K562 (cell line): ENCODE measurements around the gene PDRG1. TPM values are rescaled to one million over a fixed set of nuclear protein-coding genes. Genes with fewer than 3 reads are reported as not detected.
"Not testable (repeated sequence)": the region's sequence is repeated elsewhere in the genome, so short reads cannot be mapped to it uniquely, and the experiment has no call there.

Experiments
- ATF1 ChIP-seq, 2 experiments: fragments of 450-650 bp in 1 of 2; IDR thresholded peaks; 2 replicates each; pipeline ENCODE4 v1.6.1; 2016; ENCODE audit warnings: missing compliant biosample characterization in 1 of 2, missing genetic modification characterization in 1 of 2
- ATF7 ChIP-seq: fragments of 450-650 bp; IDR thresholded peaks from 2 replicates; pipeline ENCODE4 v1.7.1; 2014; ENCODE audit warnings: mild to moderate bottlenecking, moderate library complexity
- CC2D1A ChIP-seq: fragments of 450-650 bp; IDR thresholded peaks from 2 replicates; pipeline ENCODE4 v1.6.1; 2017; ENCODE audit warnings: mild to moderate bottlenecking
- CTBP1 ChIP-seq: fragments of 450-650 bp; IDR thresholded peaks from 2 replicates; pipeline ENCODE4 v1.6.1; 2016; ENCODE audit warnings: borderline replicate concordance
- EP300 ChIP-seq: IDR thresholded peaks from 2 replicates; pipeline ENCODE4 v1.6.1; 2012; ENCODE audit warnings: low read length, improper control_type of control experiment
- LEF1 ChIP-seq: fragments of 450-650 bp; IDR thresholded peaks from 2 replicates; pipeline ENCODE4 v1.6.1; 2016; ENCODE audit warnings: mild to moderate bottlenecking
- MTA1 ChIP-seq: fragments of 450-650 bp; IDR thresholded peaks from 2 replicates; pipeline ENCODE4 v1.6.1; 2017; ENCODE audit warnings: borderline replicate concordance
- MTA3 ChIP-seq: fragments of 450-650 bp; formaldehyde crosslinking; IDR thresholded peaks from 2 replicates; pipeline ENCODE4 v1.6.1; 2017; ENCODE audit warnings: mild to moderate bottlenecking, borderline replicate concordance
- NCOR1 ChIP-seq: fragments of 450-650 bp; IDR thresholded peaks from 2 replicates; pipeline ENCODE4 v1.6.1; 2016; ENCODE audit warnings: mild to moderate bottlenecking, moderate library complexity
- NFE2 ChIP-seq: IDR thresholded peaks from 2 replicates; pipeline ENCODE4 v1.6.1; 2014; ENCODE audit warnings: antibody characterized with exemption, low read depth
- POLR2AphosphoS5 ChIP-seq: IDR thresholded peaks from 2 replicates; pipeline ENCODE4 v1.6.1; 2011; ENCODE audit warnings: mild to moderate bottlenecking, low read depth, low read length, moderate library complexity; ENCODE audit not compliant: control insufficient read depth, insufficient read depth
- RAD21 ChIP-seq, 2 experiments: fragments of 250-450 bp in 1 of 2; fragments of 450-650 bp in 1 of 2; sonication (Bioruptor Pico) in 1 of 2; formaldehyde crosslinking in 1 of 2; IDR thresholded peaks in 1 of 2; conservative IDR thresholded peaks in 1 of 2; 2 replicates each; pipeline versions ENCODE4 v1.4.0 to v1.8.0; 2020 to 2022; ENCODE audit warnings: mild to moderate bottlenecking in 2 of 2, moderate library complexity in 1 of 2
- SMAD4 ChIP-seq: fragments of 250-450 bp; sonication (Bioruptor Pico); conservative IDR thresholded peaks from 2 replicates; pipeline ENCODE4 v1.8.0; 2021; ENCODE audit warnings: inconsistent platforms, mild to moderate bottlenecking, moderate library complexity
- STAT5A ChIP-seq: IDR thresholded peaks from 2 replicates; pipeline ENCODE4 v1.6.1; 2012; ENCODE audit warnings: low read length, inconsistent platforms, borderline replicate concordance
- TRIM28 ChIP-seq: fragments of 450-650 bp; IDR thresholded peaks from 2 replicates; pipeline ENCODE4 v1.6.1; 2017
- ZBTB11 ChIP-seq, 3 experiments: fragments of 200-800 bp in 1 of 3; fragments of 250-450 bp in 1 of 3; fragments of 450-650 bp in 1 of 3; sonication (Bioruptor Pico) in 1 of 3; sonication (Bioruptor generic) in 1 of 3; formaldehyde crosslinking in 1 of 3; IDR thresholded peaks; 2 replicates each; pipeline versions ENCODE4 v1.6.1 to v1.8.0; 2016 to 2022; ENCODE audit warnings: mild to moderate bottlenecking in 2 of 3, missing genetic modification characterization in 2 of 3, missing compliant biosample characterization in 1 of 3, moderate library complexity in 1 of 3
- ZNF766 ChIP-seq: fragments of 200-800 bp; sonication (Bioruptor generic); conservative IDR thresholded peaks from 2 replicates; pipeline ENCODE4 v1.6.1; 2016; ENCODE audit warnings: missing genetic modification characterization, missing compliant biosample characterization
- polyA plus RNA-seq, 8 experiments: library from polyadenylated mRNA; depleted of rRNA in 4 of 8; stranded (reverse) in 5 of 8; unstranded in 3 of 8; fragments of >200 nt; fragmentation: Nextera tagmentation in 2 of 8; fragmentation: Illumina TruSeq in 1 of 8; extraction: Ambion mirVana in 2 of 8; extraction: Trizol in 1 of 8; gene quantifications; 2 replicates each; pipeline versions ENCODE4 v1.2.1 to v1.2.3, GENCODE V29; 2011 to 2014; ENCODE audit warnings: inconsistent platforms in 1 of 8, missing spikeins in 1 of 8
- total RNA-seq, 7 experiments: library from RNA; depleted of rRNA in 6 of 7; stranded (reverse); fragments of >200 nt in 6 of 7; fragmentation: Illumina TruSeq in 2 of 7; extraction: Trizol in 2 of 7; gene quantifications; 2 replicates each; pipeline versions ENCODE4 v1.2.1 to v1.2.3, GENCODE V29; 2011 to 2021; ENCODE audit warnings: low replicate concordance in 1 of 7
- TF ChIP-seq, protein P1 (sequence below), 2 experiments: IDR thresholded peaks in 1 of 2; conservative IDR thresholded peaks in 1 of 2; 2 replicates each; pipeline ENCODE4 v1.6.1; 2016; ENCODE audit warnings: low read depth in 2 of 2, mild to moderate bottlenecking in 1 of 2, missing compliant biosample characterization in 1 of 2, missing genetic modification characterization in 1 of 2, moderate library complexity in 1 of 2

The PDRG1 gene
- total and polyA plus RNA-seq, 9 of the 15 experiments (the other 6 are each of a cell fraction or from before 2014, with no cell fraction given) = 12.6 to 58.6 (median 26.1) TPM

- TF ChIP-seq RAD21 (CRISPR knock-in tag; conservative IDR thresholded peaks at IDR 0.05 in 1 of 2, IDR thresholded peaks at IDR 0.05 in 1 of 2) (peak in 1 of 2 experiments; percentile 12; a peak in 1 of 4 replicates), EP300 (peak; percentile 60), TRIM28 (peak; percentile 42; the same call in 1 of the 2 replicates), MTA1 (peak; percentile 38; the same call in 1 of the 2 replicates), ATF1 (tag; IDR thresholded peaks at IDR 0.05) (peak; percentile 65), CC2D1A (peak; percentile 82; the same call in 1 of the 2 replicates), LEF1 (peak; percentile 73), ZNF766 (CRISPR knock-in tag) (0 out of 2 replicates have a peak, but pooled peaks have one; percentile 55), NFE2 (peak; percentile 18; the same call in 1 of the 2 replicates), MTA3 (peak; percentile 59; the same call in 1 of the 2 replicates), STAT5A (peak; percentile 73), ZBTB11 (CRISPR knock-in tag; IDR thresholded peaks at IDR 0.05) (0 out of 6 replicates have a peak, but pooled peaks of 1 of the 3 experiments have one; percentile 38), NCOR1 (peak; percentile 96), ATF7 (peak; percentile 68; the same call in 1 of the 2 replicates), POLR2AphosphoS5 (peak; percentile 76), SMAD4 (CRISPR knock-in tag) (peak; percentile 98), CTBP1 (peak; percentile 95)
- TF ChIP-seq ATF1 (CRISPR knock-in tag; IDR thresholded peaks at IDR 0.05) = not testable (repeated sequence)
- TF ChIP-seq, protein P1, sequence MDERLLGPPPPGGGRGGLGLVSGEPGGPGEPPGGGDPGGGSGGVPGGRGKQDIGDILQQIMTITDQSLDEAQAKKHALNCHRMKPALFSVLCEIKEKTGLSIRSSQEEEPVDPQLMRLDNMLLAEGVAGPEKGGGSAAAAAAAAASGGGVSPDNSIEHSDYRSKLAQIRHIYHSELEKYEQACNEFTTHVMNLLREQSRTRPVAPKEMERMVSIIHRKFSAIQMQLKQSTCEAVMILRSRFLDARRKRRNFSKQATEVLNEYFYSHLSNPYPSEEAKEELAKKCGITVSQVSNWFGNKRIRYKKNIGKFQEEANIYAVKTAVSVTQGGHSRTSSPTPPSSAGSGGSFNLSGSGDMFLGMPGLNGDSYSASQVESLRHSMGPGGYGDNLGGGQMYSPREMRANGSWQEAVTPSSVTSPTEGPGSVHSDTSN (CRISPR knock-in tag; IDR thresholded peaks at IDR 0.05; ENCODE audit: low read depth) = not testable (repeated sequence)
- TF ChIP-seq, protein P1 (tag; conservative IDR thresholded peaks at IDR 0.05; ENCODE audit: low read depth) = peak; percentile 60; the same call in 1 of the 2 replicates
These were observed 33.9 kb downstream of the PDRG1 start (continued) for GRCh38 chr20:31917962-31918412.
